NCI-H2081 (cell line): ENCODE data around the gene MORC3.
A peak's percentile ranks its signal among the peaks of the same experiment; 100 is the strongest.
"Not testable (repeated sequence)": the region's sequence is repeated elsewhere in the genome, so short reads cannot be mapped to it uniquely, and the experiment has no call there.

Source experiments
- DNase-seq, 2 experiments: peaks; one replicate each; lab custom pipeline; 2025; lab: John Stamatoyannopoulos, UW

MORC3 gene

DNA sequence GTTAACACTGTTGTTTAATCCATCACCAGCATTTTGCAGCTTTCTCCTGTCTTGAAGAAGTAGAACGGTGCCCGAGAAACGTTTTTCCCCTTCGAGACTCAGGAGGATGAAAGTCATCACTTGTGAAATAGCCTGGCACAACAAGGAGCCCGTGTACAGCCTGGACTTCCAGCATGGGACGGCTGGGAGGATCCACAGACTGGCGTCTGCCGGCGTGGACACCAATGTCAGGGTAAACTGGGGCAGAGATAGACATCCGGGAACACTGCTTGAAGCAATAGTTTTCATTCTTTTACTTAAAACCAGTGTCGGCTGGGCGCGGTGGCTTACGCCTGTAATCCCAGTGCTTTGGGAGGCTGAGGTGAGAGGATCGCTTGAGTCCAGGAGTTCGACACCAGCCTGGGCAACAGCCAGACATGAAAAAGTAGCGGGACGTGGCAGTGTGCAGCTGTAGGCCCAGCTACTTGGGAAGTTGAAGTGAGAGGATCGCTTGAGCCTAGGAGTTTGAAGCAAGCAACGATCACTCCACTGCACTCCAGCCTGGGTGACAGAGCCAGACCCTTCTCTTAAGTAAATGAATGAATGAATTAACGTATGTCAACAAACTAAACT is 66.1 kb downstream of the MORC3 start:
- DNase-seq = no peak

- DNase-seq = no peak
Measured at GRCh38 chr21:36388096-36388495, 68.1 kb downstream of the MORC3 start.

DNA sequence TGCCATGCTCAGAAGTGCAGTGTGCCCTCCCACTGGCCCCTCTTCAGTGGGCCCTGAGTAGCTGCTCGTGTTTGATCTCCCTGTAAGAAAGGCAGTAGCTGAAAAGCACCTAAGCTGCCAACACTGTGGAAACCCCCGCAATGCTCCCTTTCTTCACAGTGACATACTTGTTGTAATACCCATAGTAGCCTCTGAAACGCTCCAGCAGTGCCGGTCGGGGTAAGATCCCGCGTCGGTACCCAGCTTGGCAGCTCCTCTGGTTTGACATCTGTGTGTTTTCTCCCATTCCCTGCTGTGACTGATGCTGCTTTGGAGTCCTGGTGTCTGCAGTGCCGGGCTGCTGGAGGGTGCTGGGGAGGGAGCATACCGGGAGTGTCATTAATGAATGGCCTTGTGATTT is 68.8 kb downstream of the MORC3 start:
- peak in 1 of 2 experiments; percentile 40 for DNase-seq

DNA sequence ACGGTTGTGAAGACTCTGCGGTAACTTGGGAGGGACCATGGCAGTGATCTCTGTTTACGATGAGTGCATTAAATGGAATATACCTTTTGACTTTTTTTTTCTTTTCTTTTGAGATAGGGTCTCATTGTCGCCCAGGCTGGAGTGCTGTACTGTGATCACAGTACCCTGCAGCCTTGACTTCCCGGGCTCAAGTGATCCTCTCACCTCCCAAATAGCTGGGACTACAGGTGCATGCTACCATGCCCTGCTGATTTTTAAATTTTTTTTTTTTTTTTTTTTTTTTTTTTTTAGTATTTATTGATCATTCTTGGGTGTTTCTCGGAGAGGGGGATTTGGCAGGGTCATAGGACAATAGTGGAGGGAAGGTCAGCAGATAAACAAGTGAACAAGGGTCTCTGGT is 71.7 kb downstream of the MORC3 start:
- not testable (repeated sequence) for DNase-seq

GRCh38 chr21:36395353-36396111 is 75.5 kb downstream of the MORC3 start:
- DNase-seq = no peak

GRCh38 chr21:36396325-36396724 is 76.3 kb downstream of the MORC3 start:
- DNase-seq = no peak

DNA sequence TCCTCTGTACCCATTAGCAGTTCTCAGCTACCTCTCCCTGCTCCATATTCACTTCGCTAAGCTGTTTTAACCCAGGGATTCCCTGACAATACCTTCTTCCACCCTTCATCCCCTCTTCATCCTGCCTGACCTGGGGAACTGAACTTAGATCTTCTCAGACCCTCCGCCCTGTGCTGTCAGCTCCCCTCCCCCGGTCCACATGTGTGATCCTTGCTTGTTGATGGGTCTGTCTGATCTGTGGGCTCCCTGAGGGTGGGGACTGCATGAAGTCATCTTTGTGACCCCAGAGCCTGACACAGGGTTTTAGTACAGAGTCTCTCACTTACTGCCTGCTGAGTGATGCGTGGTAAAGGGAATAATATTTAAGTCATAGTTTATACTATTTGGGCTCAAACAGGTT is 77.0 kb downstream of the MORC3 start:
- DNase-seq = no peak

- no peak for DNase-seq
Measured at GRCh38 chr21:36397606-36398005, 77.6 kb downstream of the MORC3 start.

DNA sequence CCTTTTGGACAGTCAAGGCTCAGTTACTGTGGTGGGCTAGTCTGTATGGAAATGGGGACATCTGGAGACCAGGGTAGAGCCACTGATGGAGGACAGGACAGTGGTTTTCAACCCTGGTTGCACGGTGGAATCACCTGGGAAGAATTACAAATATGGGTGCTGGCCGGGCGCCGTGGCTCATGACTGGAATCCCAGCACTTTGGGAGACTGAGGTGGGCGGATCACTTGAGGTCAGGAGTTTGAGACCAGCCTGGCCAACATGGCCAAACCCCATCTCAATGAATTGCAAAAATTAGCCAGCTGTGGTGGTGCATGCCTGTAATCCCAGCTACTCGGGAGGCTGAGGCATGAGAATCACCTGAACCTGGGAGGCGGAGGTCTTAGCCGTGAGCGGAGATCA is 79.7 kb downstream of the MORC3 start:
- DNase-seq = not testable (repeated sequence)

DNA sequence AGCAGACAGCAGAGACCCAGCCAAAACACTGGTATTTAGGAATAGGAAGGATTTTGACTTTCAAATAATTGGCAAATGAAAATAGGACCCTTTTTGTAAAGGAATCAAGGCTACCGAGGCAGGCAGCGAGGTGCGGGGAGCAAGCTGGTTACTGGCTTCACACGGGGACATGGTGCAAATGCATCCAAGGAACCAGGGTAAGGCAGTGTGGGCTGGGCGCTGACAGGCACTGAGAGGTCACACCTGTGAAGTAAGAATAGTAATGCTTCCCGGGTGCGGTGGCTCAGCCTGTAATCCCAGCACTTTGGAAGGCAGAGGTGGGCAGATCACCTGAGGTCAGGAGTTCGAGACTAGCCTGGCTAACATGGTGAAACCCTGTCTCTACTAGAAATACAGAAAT is 80.7 kb downstream of the MORC3 start:
- no peak for DNase-seq

- no peak for DNase-seq
Measured at GRCh38 chr21:36402339-36402738, 82.3 kb downstream of the MORC3 start.

- DNase-seq = no peak
Measured at GRCh38 chr21:36403713-36404112, 83.7 kb downstream of the MORC3 start.

DNA sequence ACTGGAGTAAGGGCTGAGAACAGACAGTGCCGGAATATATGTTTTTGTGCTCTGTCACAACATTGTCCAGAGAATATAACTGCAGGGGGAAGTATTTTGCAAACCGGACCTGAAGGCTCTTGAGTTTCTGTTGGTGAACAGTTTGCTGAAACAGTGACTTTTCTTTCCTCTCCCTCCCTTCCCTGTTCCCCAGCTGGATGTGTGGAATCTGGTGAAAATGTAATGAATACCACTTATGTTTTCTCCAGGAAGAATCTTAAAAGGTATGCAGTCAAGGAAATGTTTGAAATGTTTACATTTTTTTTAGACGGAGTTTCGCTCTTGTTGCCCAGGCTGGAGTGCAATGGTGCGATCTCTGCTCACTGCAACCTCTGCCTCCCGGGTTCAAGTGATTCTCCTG is 88.6 kb downstream of the MORC3 start:
- DNase-seq = no peak

GRCh38 chr21:36411301-36411700 is 91.3 kb downstream of the MORC3 start:
- no peak for DNase-seq

- no peak for DNase-seq
Measured at GRCh38 chr21:36412916-36413315, 92.9 kb downstream of the MORC3 start.

DNA sequence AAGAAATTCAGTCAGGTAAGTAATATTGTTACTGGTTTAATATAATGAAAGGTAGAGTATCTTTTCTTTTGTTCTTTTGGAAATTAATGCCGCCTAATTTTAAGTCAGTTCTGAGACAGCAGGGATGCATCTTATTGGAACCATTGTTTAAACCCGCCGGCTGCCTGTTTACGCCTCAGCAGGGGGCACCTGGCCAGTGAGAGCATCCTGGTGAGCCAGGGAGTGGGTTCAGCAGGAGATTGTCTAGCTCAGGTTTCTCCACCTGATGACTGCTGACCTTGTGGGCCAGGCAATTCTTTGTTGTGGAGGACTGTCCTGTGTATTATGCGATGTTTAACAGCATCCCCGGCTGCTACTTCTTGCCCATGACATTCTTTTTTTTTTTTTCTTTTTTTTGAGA is 95.4 kb downstream of the MORC3 start:
- DNase-seq = peak; percentile 30 to 38

DNA sequence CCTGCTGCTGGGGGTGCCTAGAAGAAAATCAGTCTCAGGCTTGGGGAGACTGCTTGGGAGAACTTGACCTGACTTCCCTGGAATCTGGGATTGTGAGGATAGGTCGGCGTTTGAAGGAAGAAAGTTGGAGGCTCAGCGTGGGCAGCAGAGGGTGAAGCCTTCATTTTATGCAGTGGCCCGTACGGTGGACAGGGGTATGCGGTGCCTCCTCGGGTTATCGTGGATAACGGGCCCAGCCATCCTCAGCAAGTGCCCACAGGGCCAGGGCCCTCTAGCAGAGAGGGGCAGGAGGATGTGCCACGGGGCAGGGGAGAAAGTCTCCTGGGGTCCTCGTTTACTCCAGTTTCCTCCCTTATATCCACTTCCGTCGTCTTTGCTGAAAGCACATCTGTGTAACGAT is 99.2 kb downstream of the MORC3 start:
- DNase-seq = no peak

DNA sequence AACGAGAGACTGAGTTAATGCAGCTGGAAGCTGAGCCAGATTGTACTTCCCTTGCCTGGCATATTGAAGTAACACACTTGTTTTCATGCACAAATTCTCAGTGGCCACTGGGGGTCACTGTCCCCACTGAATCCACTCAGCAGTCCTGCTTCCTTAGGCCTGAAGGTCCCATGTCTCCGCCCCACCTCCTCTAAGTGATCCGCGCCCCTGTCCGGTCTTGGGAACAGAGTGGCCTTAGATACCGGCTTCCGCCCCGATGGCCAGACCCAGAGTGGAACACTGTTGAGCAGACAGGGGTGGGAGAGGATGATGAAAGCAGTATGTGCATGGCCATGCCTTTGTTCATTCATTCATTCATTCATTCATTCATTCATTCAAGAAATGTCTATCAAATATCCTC is 100.0 kb downstream of the MORC3 start:
- DNase-seq = peak; percentile 58 to 60

DNA sequence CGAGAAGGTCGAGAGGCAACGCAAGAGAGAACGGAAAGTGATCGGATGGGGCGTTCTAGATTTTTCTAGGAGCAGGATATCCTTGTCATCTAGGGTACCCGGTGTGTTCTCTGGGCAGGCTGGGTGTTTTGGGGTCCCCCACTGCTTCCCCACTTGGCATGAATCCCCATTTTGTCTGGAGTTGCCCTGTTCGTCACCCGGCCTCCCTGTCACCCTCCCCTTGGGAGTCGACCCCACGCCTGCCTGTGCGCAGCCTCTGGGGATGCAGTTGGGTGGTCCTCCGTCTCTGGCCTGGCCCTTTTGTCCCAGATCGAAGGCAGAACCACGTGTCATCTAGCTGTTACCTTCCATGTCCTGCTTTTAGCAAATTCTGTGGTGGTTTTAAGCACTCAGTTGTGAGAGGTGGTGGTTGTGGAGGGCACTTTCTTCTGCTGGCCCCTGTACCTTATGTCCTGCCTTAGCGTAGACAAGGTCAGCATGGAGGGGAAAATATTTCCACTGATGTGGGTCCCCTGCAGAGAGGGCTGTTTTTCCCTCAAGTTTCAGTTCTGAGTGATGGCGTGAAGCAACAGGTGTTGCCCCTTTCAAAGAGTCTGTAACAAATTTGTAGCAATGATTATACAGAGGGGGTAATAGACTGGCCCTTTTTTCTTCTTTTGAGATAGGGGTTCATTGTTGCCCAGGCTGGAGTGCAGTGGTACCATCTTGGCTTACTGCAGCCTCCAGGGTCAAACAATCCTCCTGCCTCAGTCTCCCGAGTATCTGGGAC is 100.8 kb downstream of the MORC3 start:
- DNase-seq = no peak

GRCh38 chr21:36422279-36423098 is 102.5 kb downstream of the MORC3 start:
- DNase-seq = peak; percentile 23 to 45

GRCh38 chr21:36423771-36424433 is 103.9 kb downstream of the MORC3 start:
- DNase-seq = no peak

- no peak for DNase-seq
Measured at GRCh38 chr21:36424592-36424991, 104.6 kb downstream of the MORC3 start.
